ENCODE data around the gene FGF9.

The FGF9 gene

GRCh38 chr13:21683034-21683733 is 12.3 kb downstream of the FGF9 start:
- Mint-ChIP-seq H3K4me3 (no peak overlapping the region), H3K4me1 (no peaks in the 10 kb centered on the region), H3K9me3 (no peaks in the 10 kb centered on the region), H3K27me3 (peaks cover 9% of the 10 kb centered on the region), H3K27ac (ENCODE audit: low read depth) (no peak overlapping the region), H3K36me3 (ENCODE audit: insufficient read depth) (peaks cover 2% of the 10 kb centered on the region)
- no peak for DNase-seq (ENCODE audit: low spot score in 2 of 2)
- no peak for ATAC-seq (replicated peaks; ENCODE audit: extremely low read depth, poor library complexity, severe bottlenecking)

DNA sequence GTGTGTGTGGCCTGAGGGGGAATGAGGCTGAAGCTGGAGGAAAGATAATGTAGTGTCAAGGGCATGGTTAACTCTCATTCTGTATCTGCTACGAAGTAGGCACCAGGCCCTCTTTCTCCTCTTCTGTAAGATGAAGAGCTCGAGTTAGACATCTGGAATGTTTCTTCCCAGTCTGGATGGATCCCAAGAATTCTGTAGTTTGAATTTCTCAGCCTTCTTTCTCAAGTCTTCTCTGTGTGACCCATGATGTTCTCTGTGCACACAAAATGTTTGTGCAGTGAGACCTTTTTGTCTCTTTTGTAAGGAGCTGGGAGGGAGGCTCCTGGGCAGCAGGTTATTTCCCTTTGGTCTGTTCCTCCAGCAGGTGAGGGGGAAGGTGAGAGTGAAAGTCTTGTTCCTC is 13.7 kb downstream of the FGF9 start:
- H3K36me3 Mint-ChIP-seq (ENCODE audit: insufficient read depth) = peaks cover 2% of the 10 kb centered on the region
- H3K27me3 Mint-ChIP-seq = peaks cover 9% of the 10 kb centered on the region
- H3K4me3 Mint-ChIP-seq = no peak overlapping the region
- no peaks in the 10 kb centered on the region for H3K4me1 Mint-ChIP-seq
- no peak for DNase-seq (ENCODE audit: low spot score in 2 of 2)
- H3K27ac Mint-ChIP-seq (ENCODE audit: low read depth) = no peak overlapping the region
- ATAC-seq (replicated peaks; ENCODE audit: extremely low read depth, poor library complexity, severe bottlenecking) = no peak
- H3K9me3 Mint-ChIP-seq = no peaks in the 10 kb centered on the region

DNA sequence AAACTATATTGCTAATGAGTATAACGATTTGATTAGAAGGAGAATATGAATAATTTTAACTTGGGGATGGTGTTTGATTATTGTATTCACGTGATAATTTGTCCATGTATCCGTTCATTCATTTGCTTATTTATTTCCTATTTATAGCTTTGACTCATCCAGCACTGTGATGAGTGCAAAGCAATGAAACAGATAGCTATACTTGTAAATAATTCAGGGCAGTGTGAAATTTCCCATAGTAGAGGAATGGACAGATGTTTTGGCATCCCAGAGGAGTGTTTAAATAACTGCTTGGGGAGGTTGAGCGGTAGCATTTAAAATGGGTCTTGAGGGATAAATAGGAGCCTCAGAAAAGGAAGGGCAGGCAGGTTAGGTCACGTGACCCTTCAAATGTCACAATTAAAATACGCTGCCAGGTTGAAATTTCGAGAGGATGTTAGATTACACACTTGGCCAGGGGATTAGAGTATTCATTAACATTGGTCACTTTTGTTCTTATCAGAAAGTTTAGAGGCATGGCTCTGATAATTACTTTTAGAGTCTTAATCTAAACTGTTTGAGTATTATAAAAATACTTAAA is 14.7 kb downstream of the FGF9 start:
- ATAC-seq (replicated peaks; ENCODE audit: extremely low read depth, poor library complexity, severe bottlenecking) (no peak), DNase-seq (ENCODE audit: low spot score in 2 of 2) (no peak)
- Mint-ChIP-seq H3K27me3 (peaks cover 9% of the 10 kb centered on the region), H3K27ac (ENCODE audit: low read depth) (no peak overlapping the region), H3K4me3 (no peak overlapping the region), H3K9me3 (no peaks in the 10 kb centered on the region), H3K4me1 (no peaks in the 10 kb centered on the region), H3K36me3 (ENCODE audit: insufficient read depth) (peaks cover 2% of the 10 kb centered on the region)

DNA sequence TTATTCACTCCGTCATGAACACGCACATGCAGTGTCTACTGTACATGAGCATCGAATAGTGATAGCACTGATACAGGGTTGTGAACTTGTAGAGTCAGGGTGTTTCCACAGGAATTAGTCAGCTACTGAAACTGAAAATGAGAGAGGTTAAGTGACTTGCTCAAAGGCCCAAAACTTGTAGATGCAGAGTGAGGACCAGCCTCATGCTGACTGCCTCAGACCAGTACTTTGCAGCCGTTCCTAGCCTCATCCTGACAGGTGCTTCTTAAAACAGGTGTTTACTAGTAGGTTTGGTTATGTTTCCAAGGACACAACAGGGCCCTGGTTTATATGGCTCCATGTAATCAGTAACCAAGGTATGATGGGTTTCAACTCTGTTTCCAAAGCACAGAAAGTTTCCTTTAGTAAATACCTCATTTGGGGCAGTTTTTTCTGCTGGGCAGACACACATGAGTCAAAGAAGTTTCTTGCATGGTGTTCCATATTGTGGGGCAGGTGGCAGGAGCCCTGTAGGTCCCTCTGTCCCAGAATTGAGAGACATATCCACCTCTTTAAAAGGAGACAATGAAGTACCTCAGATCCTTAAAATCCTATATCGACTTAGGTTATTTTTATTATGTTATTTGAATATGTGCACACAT is 16.0 kb downstream of the FGF9 start:
- ATAC-seq (replicated peaks; ENCODE audit: extremely low read depth, poor library complexity, severe bottlenecking) (no peak), DNase-seq (ENCODE audit: low spot score in 2 of 2) (no peak)
- Mint-ChIP-seq H3K4me3 (no peak overlapping the region), H3K36me3 (ENCODE audit: insufficient read depth) (peaks cover 2% of the 10 kb centered on the region), H3K4me1 (no peaks in the 10 kb centered on the region), H3K9me3 (no peaks in the 10 kb centered on the region), H3K27me3 (peaks cover 9% of the 10 kb centered on the region), H3K27ac (ENCODE audit: low read depth) (no peak overlapping the region)

DNA sequence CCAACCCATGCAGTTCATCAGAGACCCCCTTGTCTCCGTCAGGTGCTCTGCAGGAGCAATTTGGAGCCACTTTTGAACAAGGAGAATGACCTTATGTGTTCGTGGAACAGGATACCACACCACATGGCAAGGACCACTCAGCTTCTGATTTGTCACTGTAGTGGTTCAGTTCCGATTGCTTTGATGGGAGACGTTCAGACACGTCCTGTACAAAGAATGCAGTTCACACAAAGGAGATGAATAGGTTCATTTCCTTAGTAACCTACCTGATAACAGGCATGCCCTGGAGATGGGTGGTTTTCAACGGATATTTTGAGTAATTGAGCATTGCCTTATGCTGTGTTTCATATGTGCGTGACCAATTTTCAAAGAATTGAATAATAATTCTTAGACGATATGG is 17.2 kb downstream of the FGF9 start:
- DNase-seq (ENCODE audit: low spot score in 2 of 2) = no peak
- peaks cover 7% of the 10 kb centered on the region for H3K27me3 Mint-ChIP-seq
- peaks cover 2% of the 10 kb centered on the region for H3K36me3 Mint-ChIP-seq (ENCODE audit: insufficient read depth)
- no peak overlapping the region for H3K27ac Mint-ChIP-seq (ENCODE audit: low read depth)
- H3K4me1 Mint-ChIP-seq = no peaks in the 10 kb centered on the region
- no peak for ATAC-seq (replicated peaks; ENCODE audit: extremely low read depth, poor library complexity, severe bottlenecking)
- H3K4me3 Mint-ChIP-seq = no peak overlapping the region
- no peaks in the 10 kb centered on the region for H3K9me3 Mint-ChIP-seq

DNA sequence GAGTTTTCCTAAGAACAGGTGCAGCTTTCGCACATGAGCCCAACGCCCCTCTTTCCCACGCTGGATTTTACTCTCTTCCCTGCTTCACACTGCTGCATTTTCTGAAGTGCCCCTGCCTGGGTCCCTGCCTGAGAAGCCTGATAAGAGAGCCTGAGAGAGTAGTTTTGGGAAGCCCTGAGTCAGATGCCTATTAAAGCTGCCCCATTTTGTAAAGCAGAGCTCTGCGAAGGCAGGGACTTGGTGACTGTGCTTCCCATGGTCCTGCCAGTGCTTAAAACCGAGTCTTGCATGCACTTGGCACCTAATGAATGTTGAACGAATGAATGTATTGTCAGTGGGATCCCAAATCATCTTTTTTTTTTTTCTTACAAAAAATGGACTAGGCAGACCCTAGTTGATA is 18.2 kb downstream of the FGF9 start:
- Mint-ChIP-seq H3K4me3 (no peak overlapping the region), H3K4me1 (no peaks in the 10 kb centered on the region), H3K27ac (ENCODE audit: low read depth) (no peak overlapping the region), H3K27me3 (peaks cover 8% of the 10 kb centered on the region), H3K36me3 (ENCODE audit: insufficient read depth) (peaks cover under 1% of the 10 kb centered on the region), H3K9me3 (no peaks in the 10 kb centered on the region)
- DNase-seq (ENCODE audit: low spot score in 2 of 2) (no peak), ATAC-seq (replicated peaks; ENCODE audit: extremely low read depth, poor library complexity, severe bottlenecking) (no peak)

DNA sequence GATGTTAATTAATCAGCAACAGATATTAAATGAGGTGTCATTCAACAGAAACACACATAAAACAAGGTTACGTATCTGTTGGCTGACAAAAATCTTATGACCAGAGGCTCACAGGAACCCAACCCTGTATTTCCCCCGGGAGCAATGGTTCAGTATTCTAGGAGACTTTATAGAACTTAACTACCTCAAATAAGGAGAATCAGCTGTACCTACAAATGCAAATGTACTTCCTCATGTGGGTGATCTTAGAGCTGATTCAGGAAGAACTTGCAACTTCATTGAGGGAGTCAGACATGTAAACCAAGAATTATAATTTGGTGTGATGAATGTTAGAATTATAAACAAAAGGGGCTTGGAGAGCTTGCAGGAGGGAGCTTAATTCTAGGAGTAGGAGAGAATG is 20.1 kb downstream of the FGF9 start:
- Mint-ChIP-seq H3K9me3 (no peaks in the 10 kb centered on the region), H3K27ac (ENCODE audit: low read depth) (no peak overlapping the region), H3K4me1 (no peaks in the 10 kb centered on the region), H3K4me3 (no peak overlapping the region), H3K27me3 (peaks cover 16% of the 10 kb centered on the region), H3K36me3 (ENCODE audit: insufficient read depth) (no peaks in the 10 kb centered on the region)
- no peak for DNase-seq (ENCODE audit: low spot score in 2 of 2)
- ATAC-seq (replicated peaks; ENCODE audit: extremely low read depth, poor library complexity, severe bottlenecking) = no peak

- no peak for ATAC-seq (replicated peaks; ENCODE audit: extremely low read depth, poor library complexity, severe bottlenecking)
- H3K27ac Mint-ChIP-seq (ENCODE audit: low read depth) = no peak overlapping the region
These were observed 20.6 kb downstream of the FGF9 start for GRCh38 chr13:21691500-21691899.

GRCh38 chr13:21691928-21692327 is 21.1 kb downstream of the FGF9 start:
- Mint-ChIP-seq H3K9me3 (no peaks in the 10 kb centered on the region), H3K27me3 (peaks cover 16% of the 10 kb centered on the region), H3K36me3 (ENCODE audit: insufficient read depth) (no peaks in the 10 kb centered on the region), H3K4me3 (no peak overlapping the region), H3K27ac (ENCODE audit: low read depth) (no peak overlapping the region), H3K4me1 (no peaks in the 10 kb centered on the region)
- no peak for ATAC-seq (replicated peaks; ENCODE audit: extremely low read depth, poor library complexity, severe bottlenecking)
- no peak for DNase-seq (ENCODE audit: low spot score in 2 of 2)

More at GRCh38 chr13:21691500-21691899, 20.6 kb downstream of the FGF9 start:
- H3K9me3 Mint-ChIP-seq = no peaks in the 10 kb centered on the region
- H3K27me3 Mint-ChIP-seq = peaks cover 16% of the 10 kb centered on the region
- no peak overlapping the region for H3K4me3 Mint-ChIP-seq
- no peaks in the 10 kb centered on the region for H3K36me3 Mint-ChIP-seq (ENCODE audit: insufficient read depth)
- no peak for DNase-seq (ENCODE audit: low spot score in 2 of 2)
- no peaks in the 10 kb centered on the region for H3K4me1 Mint-ChIP-seq

- no peak for ATAC-seq (replicated peaks; ENCODE audit: extremely low read depth, poor library complexity, severe bottlenecking)
- Mint-ChIP-seq H3K36me3 (ENCODE audit: insufficient read depth) (no peaks in the 10 kb centered on the region), H3K27ac (ENCODE audit: low read depth) (no peak overlapping the region), H3K4me1 (no peaks in the 10 kb centered on the region), H3K9me3 (no peaks in the 10 kb centered on the region), H3K27me3 (peaks cover 28% of the 10 kb centered on the region), H3K4me3 (no peak overlapping the region)
- DNase-seq (ENCODE audit: low spot score in 2 of 2) = no peak
These were observed 24.0 kb downstream of the FGF9 start for GRCh38 chr13:21694831-21695230.

- H3K9me3 Mint-ChIP-seq = no peaks in the 10 kb centered on the region
- no peaks in the 10 kb centered on the region for H3K4me1 Mint-ChIP-seq
- H3K27me3 Mint-ChIP-seq = peaks cover 29% of the 10 kb centered on the region
- H3K4me3 Mint-ChIP-seq = no peak overlapping the region
- H3K36me3 Mint-ChIP-seq (ENCODE audit: insufficient read depth) = no peaks in the 10 kb centered on the region
- ATAC-seq (replicated peaks; ENCODE audit: extremely low read depth, poor library complexity, severe bottlenecking) = no peak
- no peak for DNase-seq (ENCODE audit: low spot score in 2 of 2)
- no peak overlapping the region for H3K27ac Mint-ChIP-seq (ENCODE audit: low read depth)
These were observed 24.7 kb downstream of the FGF9 start for GRCh38 chr13:21695546-21695945.

DNA sequence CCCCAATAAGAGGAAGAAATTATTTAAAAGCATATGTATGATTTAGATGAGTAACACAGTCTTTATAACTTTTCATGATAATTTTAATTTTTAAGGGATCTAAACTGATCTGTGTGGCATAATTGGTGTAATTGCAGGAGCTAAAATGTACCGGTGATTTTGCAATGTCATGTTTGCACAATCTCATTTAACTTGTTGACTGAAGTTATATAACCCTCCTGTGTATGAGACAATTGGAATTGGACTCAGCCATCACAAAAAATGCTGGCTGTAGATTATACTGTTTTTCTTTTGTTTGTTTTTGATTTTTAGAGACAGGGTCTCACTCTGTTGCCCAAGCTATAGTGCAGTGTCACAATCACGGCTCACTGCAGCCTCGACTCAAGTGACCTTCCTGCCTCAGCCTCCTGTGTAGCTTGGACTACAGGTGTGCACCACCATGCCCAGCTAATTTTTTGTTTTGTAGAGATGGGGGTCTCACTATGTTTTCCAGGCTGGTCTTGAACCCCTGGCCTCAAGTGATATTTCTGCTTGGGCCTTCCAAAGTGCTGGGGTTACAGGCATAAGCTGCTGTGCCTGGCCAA is 26.1 kb downstream of the FGF9 start:
- H3K4me3 Mint-ChIP-seq = no peak overlapping the region
- H3K27ac Mint-ChIP-seq (ENCODE audit: low read depth) = no peak overlapping the region
- DNase-seq (ENCODE audit: low spot score in 2 of 2) (no peak), ATAC-seq (replicated peaks; ENCODE audit: extremely low read depth, poor library complexity, severe bottlenecking) (no peak)
- no peaks in the 10 kb centered on the region for H3K9me3 Mint-ChIP-seq
- peaks cover 36% of the 10 kb centered on the region for H3K27me3 Mint-ChIP-seq
- no peaks in the 10 kb centered on the region for H3K36me3 Mint-ChIP-seq (ENCODE audit: insufficient read depth)
- H3K4me1 Mint-ChIP-seq = no peaks in the 10 kb centered on the region
